ENCODE results near the gene RHOF. TPM values are rescaled to one million over a fixed set of nuclear protein-coding genes. Genes with fewer than 3 reads are reported as not detected.
"Not testable (repeated sequence)": the region's sequence is repeated elsewhere in the genome, so short reads cannot be mapped to it uniquely, and the experiment has no call there.

RHOF gene
- polyA plus RNA-seq, 1 experiment = 5.3 TPM

DNA sequence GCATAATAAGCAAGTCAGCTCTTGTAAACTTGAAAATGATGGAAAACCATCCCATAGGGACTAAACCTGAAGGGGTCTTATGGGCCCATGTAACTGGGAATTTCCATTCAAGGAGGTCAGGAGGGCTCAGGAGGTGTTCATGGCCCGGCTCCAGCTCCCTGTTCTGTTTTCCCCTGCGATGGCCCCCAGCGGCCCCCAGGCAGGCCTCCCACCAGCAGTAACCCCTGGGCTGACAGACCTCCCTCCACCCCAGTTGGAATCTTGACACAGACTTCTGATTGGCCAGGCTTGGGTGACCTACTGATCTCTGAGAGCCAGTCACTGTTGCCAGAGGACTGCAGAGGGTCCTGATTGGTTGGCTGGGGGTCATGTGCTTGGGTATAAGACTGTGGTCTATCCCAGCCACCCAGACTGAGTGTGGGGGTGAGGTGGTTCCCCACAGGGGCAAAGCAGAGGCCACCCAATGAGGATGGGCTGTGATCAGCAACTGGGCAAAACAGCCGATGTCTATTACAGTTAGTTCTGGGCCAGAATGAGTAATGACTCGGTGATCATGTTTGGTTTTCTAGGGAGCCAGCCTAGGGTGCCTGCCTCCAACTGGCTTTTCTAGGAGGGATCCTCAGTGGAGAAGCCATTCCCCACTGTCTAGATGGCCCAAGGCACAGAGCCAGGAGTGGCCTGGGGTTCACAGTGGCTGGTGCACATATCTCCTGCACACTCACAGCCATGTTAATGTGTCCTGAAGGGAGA lies 27.0 kb downstream of the RHOF start:
- no peak for DNase-seq (ENCODE audit: low read depth, low spot score)
- no peak overlapping the region for H3K4me3 ChIP-seq (ENCODE audit: low read depth, low read length)
- H3K27ac ChIP-seq (ENCODE audit: low read depth, low read length) = peak overlapping the region; percentile 61
- no peaks in the 10 kb centered on the region for H3K9me3 ChIP-seq (ENCODE audit: control insufficient read depth, insufficient read depth, low read length)
- POLR2A ChIA-PET = interaction anchor here (1.2 kb wide), 1 partner anchor 54 kb away, joined by 3 read pairs; no protein-coding TSS in a partner anchor
- CTCF ChIA-PET = interaction anchor here (0.6 to 1.7 kb wide), 2 partner anchors 28 kb away, joined by 3 to 8 read pairs; partner anchors contain the start of gene RHOF
- TF ChIP-seq, protein P1, sequence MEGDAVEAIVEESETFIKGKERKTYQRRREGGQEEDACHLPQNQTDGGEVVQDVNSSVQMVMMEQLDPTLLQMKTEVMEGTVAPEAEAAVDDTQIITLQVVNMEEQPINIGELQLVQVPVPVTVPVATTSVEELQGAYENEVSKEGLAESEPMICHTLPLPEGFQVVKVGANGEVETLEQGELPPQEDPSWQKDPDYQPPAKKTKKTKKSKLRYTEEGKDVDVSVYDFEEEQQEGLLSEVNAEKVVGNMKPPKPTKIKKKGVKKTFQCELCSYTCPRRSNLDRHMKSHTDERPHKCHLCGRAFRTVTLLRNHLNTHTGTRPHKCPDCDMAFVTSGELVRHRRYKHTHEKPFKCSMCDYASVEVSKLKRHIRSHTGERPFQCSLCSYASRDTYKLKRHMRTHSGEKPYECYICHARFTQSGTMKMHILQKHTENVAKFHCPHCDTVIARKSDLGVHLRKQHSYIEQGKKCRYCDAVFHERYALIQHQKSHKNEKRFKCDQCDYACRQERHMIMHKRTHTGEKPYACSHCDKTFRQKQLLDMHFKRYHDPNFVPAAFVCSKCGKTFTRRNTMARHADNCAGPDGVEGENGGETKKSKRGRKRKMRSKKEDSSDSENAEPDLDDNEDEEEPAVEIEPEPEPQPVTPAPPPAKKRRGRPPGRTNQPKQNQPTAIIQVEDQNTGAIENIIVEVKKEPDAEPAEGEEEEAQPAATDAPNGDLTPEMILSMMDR (IDR thresholded peaks at IDR 0.05; ENCODE audit: low read depth, low read length) = no peak
- H3K27me3 ChIP-seq (ENCODE audit: control insufficient read depth, insufficient read depth, low read length) = no peaks in the 10 kb centered on the region

DNA sequence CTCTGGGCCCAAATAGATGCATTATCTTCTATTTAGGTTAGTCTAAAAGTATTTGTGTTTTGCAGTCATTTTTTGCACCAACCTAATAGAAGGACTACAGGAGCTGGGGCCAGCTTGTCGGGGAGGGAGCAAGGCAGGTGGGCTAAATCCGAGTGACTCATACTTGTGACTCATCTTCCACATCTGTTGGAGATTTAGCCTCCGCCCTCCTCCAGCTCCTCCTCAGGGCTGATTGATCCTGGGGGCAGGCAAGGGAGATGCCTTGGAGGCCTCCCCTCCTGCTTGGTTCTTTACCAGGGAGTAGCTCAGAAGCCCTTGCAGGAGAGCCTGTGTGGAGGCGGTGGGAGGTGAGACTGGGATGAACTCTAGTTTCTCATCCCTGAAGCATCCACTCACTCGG lies 27.9 kb downstream of the RHOF start:
- no peaks in the 10 kb centered on the region for H3K9me3 ChIP-seq (ENCODE audit: control insufficient read depth, insufficient read depth, low read length)
- DNase-seq (ENCODE audit: low read depth, low spot score) = peak; percentile 88
- ChIA-PET POLR2A (interaction anchor here (0.6 to 1.4 kb wide), 6 partner anchors 8 to 507 kb away, joined by 3 to 6 read pairs (median 4); partner anchors contain the start of gene TMEM120B), CTCF (interaction anchor here (0.5 to 1.7 kb wide), 3 partner anchors 29 to 213 kb away, joined by 4 to 8 read pairs (median 5); partner anchors contain the start of gene RHOF)
- no peaks in the 10 kb centered on the region for H3K27me3 ChIP-seq (ENCODE audit: control insufficient read depth, insufficient read depth, low read length)
- no peak overlapping the region for H3K4me3 ChIP-seq (ENCODE audit: low read depth, low read length)
- TF ChIP-seq, protein P1 (IDR thresholded peaks at IDR 0.05; ENCODE audit: low read depth, low read length) = no peak
- H3K27ac ChIP-seq (ENCODE audit: low read depth, low read length) = peak overlapping the region; percentile 61

DNA sequence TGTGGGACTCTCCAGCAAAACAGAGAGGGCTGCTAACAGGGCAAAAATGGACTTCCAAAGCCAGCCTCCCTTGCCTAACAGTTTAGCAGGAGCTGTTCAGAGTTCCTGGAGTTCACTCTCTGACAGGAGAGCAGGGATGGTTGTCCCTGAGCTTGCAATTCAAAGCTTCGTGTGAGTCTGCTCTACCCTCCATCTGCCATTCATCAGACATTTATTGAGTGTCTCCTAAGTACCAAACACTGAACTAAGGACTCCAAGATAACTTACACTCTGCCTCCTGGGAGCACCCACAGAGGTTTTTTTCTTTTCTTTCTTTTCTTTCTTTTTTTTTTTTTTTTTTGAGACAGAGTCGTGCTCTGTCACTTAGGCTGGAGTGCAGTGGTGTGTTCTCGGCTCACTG lies 28.7 kb downstream of the RHOF start:
- H3K9me3 ChIP-seq (ENCODE audit: control insufficient read depth, insufficient read depth, low read length) = no peaks in the 10 kb centered on the region
- ChIA-PET POLR2A (interaction anchor here (0.6 to 1.4 kb wide), 2 partner anchors 52 to 506 kb away, joined by 3 to 6 read pairs; partner anchors contain the start of gene TMEM120B), CTCF (interaction anchor here (1.3 to 2.3 kb wide), 3 partner anchors 8 to 47 kb away, joined by 4 to 14 read pairs (median 8); partner anchors contain the start of gene RHOF)
- DNase-seq (ENCODE audit: low read depth, low spot score) = no peak
- no peak overlapping the region for H3K4me3 ChIP-seq (ENCODE audit: low read depth, low read length)
- TF ChIP-seq, protein P1 (IDR thresholded peaks at IDR 0.05; ENCODE audit: low read depth, low read length) = no peak
- H3K27ac ChIP-seq (ENCODE audit: low read depth, low read length) = no peak overlapping the region
- H3K27me3 ChIP-seq (ENCODE audit: control insufficient read depth, insufficient read depth, low read length) = no peaks in the 10 kb centered on the region

DNA sequence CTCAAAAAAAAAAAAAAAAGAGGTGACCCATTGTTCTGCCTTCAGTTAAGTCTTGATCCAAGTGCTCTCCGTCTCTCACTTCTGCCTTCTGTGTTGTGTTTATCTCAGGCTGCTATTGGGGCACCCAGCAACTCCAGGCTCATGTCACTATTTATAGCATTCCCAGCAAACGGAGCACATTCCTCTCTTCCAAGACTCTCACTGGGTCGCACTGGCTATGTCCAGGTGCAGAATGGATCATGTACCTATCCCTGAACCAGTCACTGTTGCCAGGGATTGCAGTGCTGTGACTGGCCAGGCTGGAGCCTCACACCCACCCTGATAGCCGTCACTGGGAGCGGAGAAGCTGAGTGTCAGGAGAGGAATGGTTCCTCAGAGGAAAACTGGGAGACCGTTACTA lies 31.2 kb downstream of the RHOF start:
- no peaks in the 10 kb centered on the region for H3K9me3 ChIP-seq (ENCODE audit: control insufficient read depth, insufficient read depth, low read length)
- H3K27ac ChIP-seq (ENCODE audit: low read depth, low read length) = no peak overlapping the region
- ChIA-PET POLR2A (interaction anchor here (0.7 kb wide), 1 partner anchor 17 kb away, joined by 9 read pairs; no protein-coding TSS in a partner anchor), CTCF (interaction anchor here (0.6 to 2.3 kb wide), 4 partner anchors 11 to 573 kb away, joined by 3 to 14 read pairs (median 8); no protein-coding TSS in a partner anchor)
- H3K27me3 ChIP-seq (ENCODE audit: control insufficient read depth, insufficient read depth, low read length) = no peaks in the 10 kb centered on the region
- TF ChIP-seq, protein P1 (IDR thresholded peaks at IDR 0.05; ENCODE audit: low read depth, low read length) = no peak
- no peak for DNase-seq (ENCODE audit: low read depth, low spot score)
- no peak overlapping the region for H3K4me3 ChIP-seq (ENCODE audit: low read depth, low read length)

DNA sequence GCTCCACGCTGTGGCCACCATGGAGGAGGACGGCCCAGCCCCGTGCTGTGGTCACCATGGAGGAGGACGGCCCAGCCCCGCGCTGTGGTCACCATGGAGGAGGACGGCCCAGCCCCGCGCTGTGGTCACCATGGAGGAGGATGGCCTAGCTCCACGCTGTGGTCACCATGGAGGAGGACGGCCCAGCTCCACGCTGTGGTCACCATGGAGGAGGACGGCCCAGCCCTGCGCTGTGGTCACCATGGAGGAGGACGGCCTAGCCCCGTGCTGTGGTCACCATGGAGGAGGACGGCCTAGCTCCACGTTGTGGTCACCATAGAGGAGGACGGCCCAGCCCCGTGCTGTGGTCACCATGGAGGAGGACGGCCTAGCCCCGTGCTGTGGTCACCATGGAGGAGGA lies 35.0 kb downstream of the RHOF start:
- POLR2A ChIA-PET; DNase-seq (ENCODE audit: low read depth, low spot score); CTCF ChIA-PET: not testable (repeated sequence)

More for the DNA sequence above, 35.0 kb downstream of the RHOF start:
- not testable (repeated sequence) for H3K27ac ChIP-seq (ENCODE audit: low read depth, low read length); H3K4me3 ChIP-seq (ENCODE audit: low read depth, low read length); H3K27me3 ChIP-seq (ENCODE audit: control insufficient read depth, insufficient read depth, low read length); H3K9me3 ChIP-seq (ENCODE audit: control insufficient read depth, insufficient read depth, low read length)

Measured in AG04450 (cell line).